ENCODE results near the gene GALNT17.

The GALNT17 gene

GRCh38 chr7:71517940-71518699 is 386.2 kb downstream of the GALNT17 start:
- H3K27ac ChIP-seq = no peak overlapping the region
- no peak overlapping the region for H3K4me3 ChIP-seq

- no peak overlapping the region for H3K27ac ChIP-seq
- H3K4me3 ChIP-seq = no peak overlapping the region
Observed at GRCh38 chr7:71518880-71519279, 386.9 kb downstream of the GALNT17 start.

GRCh38 chr7:71521506-71521905 is 389.6 kb downstream of the GALNT17 start:
- Histone ChIP-seq H3K4me3 (no peak overlapping the region), H3K27ac (no peak overlapping the region)

GRCh38 chr7:71526106-71526505 is 394.2 kb downstream of the GALNT17 start:
- Histone ChIP-seq H3K4me3 (no peak overlapping the region), H3K27ac (no peak overlapping the region)

- Histone ChIP-seq H3K4me3 (no peak overlapping the region), H3K27ac (no peak overlapping the region)
Observed at GRCh38 chr7:71527213-71527612, 395.3 kb downstream of the GALNT17 start.

GRCh38 chr7:71535616-71536015 is 403.7 kb downstream of the GALNT17 start:
- H3K4me3 ChIP-seq = no peak overlapping the region
- no peak overlapping the region for H3K27ac ChIP-seq

- no peak overlapping the region for H3K4me3 ChIP-seq
- H3K27ac ChIP-seq = no peak overlapping the region
Observed at GRCh38 chr7:71538210-71538609, 406.3 kb downstream of the GALNT17 start.

GRCh38 chr7:71539615-71540014 is 407.7 kb downstream of the GALNT17 start:
- no peak overlapping the region for H3K4me3 ChIP-seq
- H3K27ac ChIP-seq = no peak overlapping the region

- Histone ChIP-seq H3K4me3 (no peak overlapping the region), H3K27ac (no peak overlapping the region)
Observed at GRCh38 chr7:71541707-71542353, 409.9 kb downstream of the GALNT17 start.

- Histone ChIP-seq H3K27ac (no peak overlapping the region), H3K4me3 (no peak overlapping the region)
Observed at GRCh38 chr7:71543396-71543795, 411.5 kb downstream of the GALNT17 start.

- Histone ChIP-seq H3K4me3 (no peak overlapping the region), H3K27ac (no peak overlapping the region)
Observed at GRCh38 chr7:71544816-71545215, 412.9 kb downstream of the GALNT17 start.

- Histone ChIP-seq H3K4me3 (no peak overlapping the region), H3K27ac (no peak overlapping the region)
Observed at GRCh38 chr7:71547426-71547825, 415.5 kb downstream of the GALNT17 start.

- Histone ChIP-seq H3K27ac (no peak overlapping the region), H3K4me3 (no peak overlapping the region)
Observed at GRCh38 chr7:71548746-71549145, 416.8 kb downstream of the GALNT17 start.

GRCh38 chr7:71553306-71553705 is 421.4 kb downstream of the GALNT17 start:
- H3K4me3 ChIP-seq = no peak overlapping the region
- no peak overlapping the region for H3K27ac ChIP-seq

- Histone ChIP-seq H3K27ac (no peak overlapping the region), H3K4me3 (no peak overlapping the region)
Observed at GRCh38 chr7:71555758-71556157, 423.8 kb downstream of the GALNT17 start.

- Histone ChIP-seq H3K4me3 (no peak overlapping the region), H3K27ac (no peak overlapping the region)
Observed at GRCh38 chr7:71558806-71559613, 427.1 kb downstream of the GALNT17 start.

GRCh38 chr7:71560354-71560995 is 428.5 kb downstream of the GALNT17 start:
- Histone ChIP-seq H3K27ac (no peak overlapping the region), H3K4me3 (no peak overlapping the region)

GRCh38 chr7:71563276-71563675 is 431.3 kb downstream of the GALNT17 start:
- H3K27ac ChIP-seq = no peak overlapping the region
- no peak overlapping the region for H3K4me3 ChIP-seq

- no peak overlapping the region for H3K4me3 ChIP-seq
- no peak overlapping the region for H3K27ac ChIP-seq
Observed at GRCh38 chr7:71566376-71566775, 434.4 kb downstream of the GALNT17 start.

- Histone ChIP-seq H3K4me3 (no peak overlapping the region), H3K27ac (no peak overlapping the region)
Observed at GRCh38 chr7:71566991-71567390, 435.0 kb downstream of the GALNT17 start.

Measured in skin epidermis (tissue), 12 donors.